HepG2 (cell line): ENCODE results near the gene TCAP.

Experiments
- EP300 ChIP-seq, 3 experiments: sonication (generic) in 1 of 3; formaldehyde crosslinking in 1 of 3; IDR thresholded peaks; 2 replicates each; pipeline versions ENCODE4 v1.5.1 to v1.6.1; 2011 to 2020; ENCODE audit warnings: low read depth in 2 of 3, low read length in 2 of 3, borderline replicate concordance in 1 of 3, improper control_type of control experiment in 1 of 3, mild to moderate bottlenecking in 1 of 3, missing genetic modification reagents in 1 of 3, moderate library complexity in 1 of 3
- IRF2 ChIP-seq: IDR thresholded peaks from 2 replicates; pipeline ENCODE4 v1.6.1; 2018; ENCODE audit warnings: missing genetic modification reagents, missing compliant biosample characterization
- LCORL ChIP-seq, 2 experiments: fragments of 450-650 bp in 1 of 2; sonication (generic) in 1 of 2; formaldehyde crosslinking in 1 of 2; IDR thresholded peaks; 2 replicates each; pipeline versions ENCODE4 v1.5.0 to v1.6.1; 2017 to 2020; ENCODE audit warnings: antibody characterized with exemption in 1 of 2, missing genetic modification reagents in 1 of 2
- MIER3 ChIP-seq: IDR thresholded peaks from 2 replicates; pipeline ENCODE4 v1.6.1; 2016; ENCODE audit warnings: missing compliant biosample characterization, borderline replicate concordance
- NONO ChIP-seq, 2 experiments: fragments of 450-650 bp in 1 of 2; sonication (generic) in 1 of 2; formaldehyde crosslinking in 1 of 2; IDR thresholded peaks in 1 of 2; conservative IDR thresholded peaks in 1 of 2; 2 replicates each; pipeline versions ENCODE4 v1.6.1 to v1.8.0; 2017 to 2022; ENCODE audit warnings: mild to moderate bottlenecking in 1 of 2, missing genetic modification reagents in 1 of 2, moderate library complexity in 1 of 2
- POLR2G ChIP-seq: fragments of 200-400 bp; formaldehyde crosslinking; IDR thresholded peaks from 2 replicates; pipeline ENCODE4 v1.6.1; 2018; ENCODE audit warnings: mild to moderate bottlenecking, low read depth, low read length, moderate library complexity
- RAD21 ChIP-seq: fragments of 450-650 bp; formaldehyde crosslinking; IDR thresholded peaks from 2 replicates; pipeline ENCODE4 v1.5.0; 2020; ENCODE audit warnings: mild to moderate bottlenecking
- SMC3 ChIP-seq: IDR thresholded peaks from 2 replicates; pipeline ENCODE4 v1.6.1; 2011; ENCODE audit warnings: low read length, improper control_type of control experiment
- TAF1 ChIP-seq: sonication (generic); formaldehyde crosslinking; IDR thresholded peaks from 2 replicates; pipeline ENCODE4 v1.4.0; 2020; ENCODE audit warnings: missing genetic modification reagents
- USF2 ChIP-seq, 2 experiments: sonication (generic) in 1 of 2; formaldehyde crosslinking in 1 of 2; IDR thresholded peaks; 2 replicates each; pipeline versions ENCODE4 v1.5.1 to v1.6.1; 2011 to 2020; ENCODE audit warnings: borderline replicate concordance in 1 of 2, low read depth in 1 of 2, low read length in 1 of 2, mild to moderate bottlenecking in 1 of 2, missing genetic modification reagents in 1 of 2, moderate library complexity in 1 of 2
- ZFP36 ChIP-seq: fragments of 150-350 bp; IDR thresholded peaks from 2 replicates; pipeline ENCODE4 v1.6.1; 2018; ENCODE audit warnings: borderline replicate concordance, low read length, low read depth; ENCODE audit not compliant: partially characterized antibody
- ZNF180 ChIP-seq: sonication (generic); formaldehyde crosslinking; IDR thresholded peaks from 2 replicates; pipeline ENCODE4 v1.4.0; 2020; ENCODE audit warnings: low read depth, missing genetic modification reagents, borderline replicate concordance
- ZNF232 ChIP-seq: sonication (generic); formaldehyde crosslinking; IDR thresholded peaks from 2 replicates; pipeline ENCODE4 v1.4.0; 2020; ENCODE audit warnings: missing genetic modification reagents, borderline replicate concordance
- ZNF770 ChIP-seq: sonication (generic); formaldehyde crosslinking; IDR thresholded peaks from 2 replicates; pipeline ENCODE4 v1.5.0; 2020; ENCODE audit warnings: mild to moderate bottlenecking, missing genetic modification reagents

- TF ChIP-seq EP300 (IDR thresholded peaks at IDR 0.05; ENCODE audit: low read depth in 2 of 2, low read length in 2 of 2), result no peak
- no peak for TF ChIP-seq EP300 (CRISPR knock-in tag; IDR thresholded peaks at IDR 0.05; ENCODE audit: borderline replicate concordance)
- TF ChIP-seq SMC3, result no peak
- TF ChIP-seq ZNF180 (CRISPR knock-in tag), result no peak
- TF ChIP-seq IRF2 (CRISPR knock-in tag), result no peak
- TF ChIP-seq TAF1 (CRISPR knock-in tag), result no peak
- no peak for TF ChIP-seq RAD21 (CRISPR knock-in tag)
- no peak for TF ChIP-seq ZNF232 (CRISPR knock-in tag)
- TF ChIP-seq USF2 (IDR thresholded peaks at IDR 0.05; ENCODE audit: low read depth, low read length), result no peak
- no peak for TF ChIP-seq USF2 (CRISPR knock-in tag; IDR thresholded peaks at IDR 0.05; ENCODE audit: borderline replicate concordance)
- no peak for TF ChIP-seq LCORL (IDR thresholded peaks at IDR 0.05)
- no peak for TF ChIP-seq LCORL (CRISPR knock-in tag; IDR thresholded peaks at IDR 0.05)
- TF ChIP-seq NONO (IDR thresholded peaks at IDR 0.05), result no peak
- no peak for TF ChIP-seq NONO (CRISPR knock-in tag; conservative IDR thresholded peaks at IDR 0.05)
- TF ChIP-seq ZFP36, result no peak
- TF ChIP-seq POLR2G, result no peak
- TF ChIP-seq MIER3 (CRISPR knock-in tag), result no peak
- no peak for TF ChIP-seq ZNF770 (CRISPR knock-in tag)
Observed at GRCh38 chr17:39626171-39627046, 38.7 kb upstream of the TCAP start, which contains the start of gene PPP1R1B.
